ENCODE data around the gene HSDL1.

HSDL1 gene

GRCh38 chr16:84144859-84145639 is at the start of gene HSDL1, which contains the start of gene DNAAF1:
Gene HSDL1 (minus strand): TSS chr16:84145177. CDS start chr16:84131321, 13,856 bp downstream.
Gene DNAAF1 (plus strand): TSS chr16:84145308. CDS start chr16:84145441, 133 bp downstream.
- Histone ChIP-seq H4K20me1 (ENCODE audit: insufficient read depth, low read length) (peaks cover 15% of the 10 kb centered on the region), H3K9me3 (ENCODE audit: insufficient read depth, low read length, severe bottlenecking) (no peaks in the 10 kb centered on the region), H3K79me2 (ENCODE audit: insufficient read depth, low read length) (peaks cover 47% of the 10 kb centered on the region), H3K9ac (ENCODE audit: low read depth, low read length) (peak within 1 kb of the TSS; percentile 78), H2AFZ (ENCODE audit: low read depth, low read length) (peak within 1 kb of the TSS; percentile 74), H3K27ac (ENCODE audit: low read length) (peak within 1 kb of the TSS; percentile 76), H3K4me3 (ENCODE audit: low read depth in 1 of 2, low read length in 2 of 2) (peak within 1 kb of the TSS; percentile 97 to 98), H3K27me3 (ENCODE audit: insufficient read depth, low read length, poor library complexity) (no peaks in the 10 kb centered on the region), H3K36me3 (ENCODE audit: insufficient read depth, low read length) (peaks cover 3% of the 10 kb centered on the region; the same call in 1 of the 2 replicates), H3K4me1 (ENCODE audit: insufficient read depth, low read length) (peaks cover 45% of the 10 kb centered on the region), H3K4me2 (ENCODE audit: insufficient read depth, low read length) (peak within 1 kb of the TSS; percentile 100)
- ATAC-seq (ENCODE audit: insufficient read depth, low read depth) = peak; percentile 79
- DNase-seq = peak; percentile 91
- TF ChIP-seq, protein P1, sequence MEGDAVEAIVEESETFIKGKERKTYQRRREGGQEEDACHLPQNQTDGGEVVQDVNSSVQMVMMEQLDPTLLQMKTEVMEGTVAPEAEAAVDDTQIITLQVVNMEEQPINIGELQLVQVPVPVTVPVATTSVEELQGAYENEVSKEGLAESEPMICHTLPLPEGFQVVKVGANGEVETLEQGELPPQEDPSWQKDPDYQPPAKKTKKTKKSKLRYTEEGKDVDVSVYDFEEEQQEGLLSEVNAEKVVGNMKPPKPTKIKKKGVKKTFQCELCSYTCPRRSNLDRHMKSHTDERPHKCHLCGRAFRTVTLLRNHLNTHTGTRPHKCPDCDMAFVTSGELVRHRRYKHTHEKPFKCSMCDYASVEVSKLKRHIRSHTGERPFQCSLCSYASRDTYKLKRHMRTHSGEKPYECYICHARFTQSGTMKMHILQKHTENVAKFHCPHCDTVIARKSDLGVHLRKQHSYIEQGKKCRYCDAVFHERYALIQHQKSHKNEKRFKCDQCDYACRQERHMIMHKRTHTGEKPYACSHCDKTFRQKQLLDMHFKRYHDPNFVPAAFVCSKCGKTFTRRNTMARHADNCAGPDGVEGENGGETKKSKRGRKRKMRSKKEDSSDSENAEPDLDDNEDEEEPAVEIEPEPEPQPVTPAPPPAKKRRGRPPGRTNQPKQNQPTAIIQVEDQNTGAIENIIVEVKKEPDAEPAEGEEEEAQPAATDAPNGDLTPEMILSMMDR (IDR thresholded peaks at IDR 0.05; ENCODE audit: borderline replicate concordance, extremely low read depth, low read length, poor library complexity, severe bottlenecking) = no peak
- no peak for TF ChIP-seq EZH2 (IDR thresholded peaks at IDR 0.05; ENCODE audit: borderline replicate concordance, low read depth, low read length, severe bottlenecking)

DNA sequence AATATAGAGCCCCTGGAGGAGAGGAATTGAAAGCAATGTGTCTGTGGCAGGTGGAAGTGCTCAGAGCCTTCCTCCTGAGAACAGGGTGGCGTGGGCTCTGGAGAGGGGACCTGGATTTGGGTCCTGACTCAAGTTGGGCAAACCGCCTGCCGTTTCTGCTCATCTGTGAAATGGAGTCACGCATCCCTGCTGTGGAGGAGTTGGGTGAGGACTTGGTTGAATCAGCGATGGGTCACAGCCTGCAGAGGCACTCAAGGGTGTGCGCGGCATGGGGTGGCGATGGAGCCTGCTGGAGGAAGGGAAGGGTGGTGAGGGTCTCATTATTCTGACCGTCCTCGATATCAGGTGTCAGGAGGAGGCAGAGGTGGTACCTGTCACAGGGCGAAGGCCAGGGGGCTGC is 49.0 kb upstream of the HSDL1 start:
- Histone ChIP-seq H3K4me2 (ENCODE audit: insufficient read depth, low read length) (peak overlapping the region; percentile 36), H3K4me1 (ENCODE audit: insufficient read depth, low read length) (peaks cover 26% of the 10 kb centered on the region), H3K27me3 (ENCODE audit: insufficient read depth, low read length, poor library complexity) (no peaks in the 10 kb centered on the region), H3K4me3 (ENCODE audit: low read depth in 1 of 2, low read length in 2 of 2) (no peak overlapping the region), H3K9ac (ENCODE audit: low read depth, low read length) (no peak overlapping the region), H3K9me3 (ENCODE audit: insufficient read depth, low read length, severe bottlenecking) (no peaks in the 10 kb centered on the region), H3K27ac (ENCODE audit: low read length) (no peak overlapping the region), H4K20me1 (ENCODE audit: insufficient read depth, low read length) (peaks cover 8% of the 10 kb centered on the region; the same call in 1 of the 2 replicates), H3K36me3 (ENCODE audit: insufficient read depth, low read length) (no peaks in the 10 kb centered on the region), H2AFZ (ENCODE audit: low read depth, low read length) (no peak overlapping the region), H3K79me2 (ENCODE audit: insufficient read depth, low read length) (no peaks in the 10 kb centered on the region)
- DNase-seq = no peak
- TF ChIP-seq, protein P1 (IDR thresholded peaks at IDR 0.05; ENCODE audit: borderline replicate concordance, extremely low read depth, low read length, poor library complexity, severe bottlenecking) = no peak
- TF ChIP-seq EZH2 (IDR thresholded peaks at IDR 0.05; ENCODE audit: borderline replicate concordance, low read depth, low read length, severe bottlenecking) = no peak
- peak; percentile 3; the same call in 1 of the 3 replicates for ATAC-seq (ENCODE audit: insufficient read depth, low read depth)

GRCh38 chr16:84193480-84193879 is 48.5 kb upstream of the HSDL1 start:
- no peaks in the 10 kb centered on the region for H3K79me2 ChIP-seq (ENCODE audit: insufficient read depth, low read length)
- no peaks in the 10 kb centered on the region for H3K27me3 ChIP-seq (ENCODE audit: insufficient read depth, low read length, poor library complexity)
- TF ChIP-seq, protein P1 (IDR thresholded peaks at IDR 0.05; ENCODE audit: borderline replicate concordance, extremely low read depth, low read length, poor library complexity, severe bottlenecking) = no peak
- TF ChIP-seq EZH2 (IDR thresholded peaks at IDR 0.05; ENCODE audit: borderline replicate concordance, low read depth, low read length, severe bottlenecking) = no peak
- no peaks in the 10 kb centered on the region for H3K36me3 ChIP-seq (ENCODE audit: insufficient read depth, low read length)
- H3K4me1 ChIP-seq (ENCODE audit: insufficient read depth, low read length) = peaks cover 26% of the 10 kb centered on the region
- no peak overlapping the region for H3K9ac ChIP-seq (ENCODE audit: low read depth, low read length)
- H3K27ac ChIP-seq (ENCODE audit: low read length) = no peak overlapping the region
- ATAC-seq (ENCODE audit: insufficient read depth, low read depth) (peak; percentile 87), DNase-seq (peak; percentile 67)
- no peak overlapping the region for H2AFZ ChIP-seq (ENCODE audit: low read depth, low read length)
- peak overlapping the region; percentile 17; the same call in 1 of the 2 replicates for H3K4me2 ChIP-seq (ENCODE audit: insufficient read depth, low read length)
- H3K4me3 ChIP-seq (ENCODE audit: low read depth in 1 of 2, low read length in 2 of 2) = no peak overlapping the region
- H4K20me1 ChIP-seq (ENCODE audit: insufficient read depth, low read length) = peaks cover 8% of the 10 kb centered on the region; the same call in 1 of the 2 replicates
- H3K9me3 ChIP-seq (ENCODE audit: insufficient read depth, low read length, severe bottlenecking) = no peaks in the 10 kb centered on the region
